NCI-H2196 (cell line): ENCODE data around the gene SNX25.

Source experiments
- DNase-seq: peaks from one replicate; lab custom pipeline; 2025; ENCODE audit not compliant: unreplicated experiment; lab: John Stamatoyannopoulos, UW

SNX25 gene

GRCh38 chr4:185259719-185260118 lies 50.3 kb downstream of the SNX25 start:
- no peak for DNase-seq

GRCh38 chr4:185261946-185262345 lies 52.5 kb downstream of the SNX25 start:
- no peak for DNase-seq

GRCh38 chr4:185263419-185263818 lies 54.0 kb downstream of the SNX25 start:
- no peak for DNase-seq

DNA sequence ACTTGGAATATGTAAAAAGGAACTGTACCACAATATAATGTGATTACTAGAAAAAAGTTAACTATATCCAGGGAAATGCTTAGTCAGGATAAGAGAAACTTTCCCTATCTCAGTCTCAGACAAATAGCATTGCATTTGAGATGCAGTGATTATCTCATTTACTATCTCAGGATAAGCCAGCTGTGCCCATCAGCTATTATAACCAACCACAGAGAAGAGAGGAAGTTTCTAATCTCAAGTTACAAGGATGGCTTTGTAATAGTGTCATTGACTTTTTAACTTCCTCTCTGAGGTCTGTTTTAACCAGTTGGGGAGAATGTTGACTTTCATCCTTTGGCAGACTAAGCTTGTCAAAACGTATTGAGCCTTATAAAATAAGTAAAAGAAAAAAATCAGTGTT lies 56.5 kb downstream of the SNX25 start:
- DNase-seq, result no peak

GRCh38 chr4:185269286-185269685 lies 59.9 kb downstream of the SNX25 start:
- no peak for DNase-seq

GRCh38 chr4:185270037-185270436 lies 60.6 kb downstream of the SNX25 start:
- DNase-seq, result no peak

- no peak for DNase-seq
These were observed 61.5 kb downstream of the SNX25 start for GRCh38 chr4:185270885-185271284.

DNA sequence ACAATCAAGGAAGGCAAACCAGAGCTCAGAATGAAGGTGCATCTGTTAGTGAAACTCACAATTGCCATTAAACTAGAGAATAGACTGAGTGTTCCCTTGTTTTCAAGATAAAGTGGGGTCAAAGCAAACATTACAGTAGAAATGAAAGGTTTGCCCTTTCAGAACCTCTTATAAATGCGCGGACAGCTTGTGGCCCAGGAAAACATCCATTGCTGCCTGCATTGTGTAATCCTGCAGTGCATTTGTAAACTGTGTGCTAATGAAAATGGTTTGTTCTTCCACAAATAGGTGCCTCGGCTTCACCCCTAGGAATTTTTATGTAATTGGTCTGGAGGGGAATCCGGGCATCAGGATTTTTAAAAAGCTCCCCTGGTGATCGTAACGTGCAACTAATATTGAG lies 62.8 kb downstream of the SNX25 start:
- no peak for DNase-seq

- no peak for DNase-seq
These were observed 66.1 kb downstream of the SNX25 start for GRCh38 chr4:185275501-185275900.

- DNase-seq, result no peak
These were observed 66.6 kb downstream of the SNX25 start for GRCh38 chr4:185276036-185276435.

DNA sequence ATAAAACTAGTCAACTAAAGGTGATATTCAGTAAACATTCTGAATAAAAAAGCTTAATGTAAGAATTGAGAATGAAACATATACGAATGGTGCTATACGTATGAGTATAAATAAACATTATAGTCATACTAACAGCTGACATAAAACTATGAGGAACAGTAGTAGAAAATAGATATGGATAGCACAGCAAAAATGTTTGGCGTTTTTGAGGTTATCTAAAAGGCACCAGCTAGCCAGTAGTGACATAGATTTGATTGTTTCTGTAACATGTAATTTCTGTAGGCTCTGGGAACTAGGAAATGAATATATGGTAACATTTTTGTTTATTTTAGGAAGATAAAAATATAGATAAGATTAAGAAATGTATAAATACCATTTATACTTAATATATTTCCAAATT lies 69.3 kb downstream of the SNX25 start:
- no peak for DNase-seq

DNA sequence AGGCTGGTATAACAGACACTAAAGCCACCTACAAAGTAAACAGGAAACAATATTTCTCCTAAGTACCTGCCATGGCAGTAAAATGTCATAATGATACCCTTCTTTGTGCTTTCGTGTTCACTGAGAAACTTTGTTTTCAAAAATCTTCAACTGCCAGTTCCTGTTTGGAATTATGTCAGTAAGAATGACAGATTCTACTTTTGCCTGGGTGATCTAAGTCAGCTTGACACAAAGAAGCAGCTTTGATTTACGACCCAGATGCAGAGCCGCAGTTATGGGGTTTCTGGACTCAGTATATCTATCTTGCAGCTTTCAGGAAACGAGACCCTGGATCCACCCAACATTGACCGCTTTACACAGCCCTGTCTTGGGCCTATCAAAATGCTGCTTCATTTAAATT lies 71.2 kb downstream of the SNX25 start:
- no peak for DNase-seq

DNA sequence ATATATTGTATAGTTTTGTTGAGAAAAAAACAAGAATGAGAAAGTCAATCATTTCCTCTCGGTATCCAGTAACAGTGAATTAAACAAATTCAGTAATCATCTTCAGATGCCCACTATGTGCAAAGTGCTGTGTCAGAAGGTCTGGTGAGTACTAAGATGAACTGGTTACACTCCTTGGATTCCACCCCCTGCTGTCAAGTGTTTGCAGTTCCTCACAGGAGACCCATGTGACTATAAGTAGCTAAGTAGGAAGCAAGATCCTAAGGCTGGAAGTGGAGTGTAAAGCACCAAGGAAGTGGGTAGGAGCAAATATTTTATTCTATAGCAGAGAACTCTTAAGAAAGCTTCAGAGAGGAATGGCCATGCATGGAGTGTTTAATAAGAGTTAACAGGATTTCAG lies 73.6 kb downstream of the SNX25 start:
- no peak for DNase-seq

- DNase-seq, result no peak
These were observed 74.3 kb downstream of the SNX25 start for GRCh38 chr4:185283723-185284122.

- DNase-seq, result no peak
These were observed 76.4 kb downstream of the SNX25 start for GRCh38 chr4:185285632-185286393.

DNA sequence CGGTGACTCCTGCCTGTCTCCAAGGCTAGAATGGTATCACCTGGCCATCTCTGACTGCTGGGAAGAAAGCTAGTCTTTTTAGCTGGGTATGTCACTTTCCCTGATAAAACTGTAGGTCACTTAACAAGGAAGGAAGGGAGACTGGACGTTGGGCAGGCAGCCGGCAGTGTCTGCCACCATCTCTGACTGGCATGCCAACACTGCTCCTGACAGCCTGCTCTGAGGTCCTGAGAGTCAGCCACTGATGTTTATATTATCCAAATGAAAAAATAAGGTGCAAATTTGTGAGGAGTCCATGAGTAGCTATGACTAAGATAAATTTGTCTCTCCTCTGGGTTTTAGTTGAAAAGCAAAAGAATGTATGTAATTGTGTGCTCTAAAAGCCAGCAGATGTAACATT lies 77.2 kb downstream of the SNX25 start:
- DNase-seq, result no peak

DNA sequence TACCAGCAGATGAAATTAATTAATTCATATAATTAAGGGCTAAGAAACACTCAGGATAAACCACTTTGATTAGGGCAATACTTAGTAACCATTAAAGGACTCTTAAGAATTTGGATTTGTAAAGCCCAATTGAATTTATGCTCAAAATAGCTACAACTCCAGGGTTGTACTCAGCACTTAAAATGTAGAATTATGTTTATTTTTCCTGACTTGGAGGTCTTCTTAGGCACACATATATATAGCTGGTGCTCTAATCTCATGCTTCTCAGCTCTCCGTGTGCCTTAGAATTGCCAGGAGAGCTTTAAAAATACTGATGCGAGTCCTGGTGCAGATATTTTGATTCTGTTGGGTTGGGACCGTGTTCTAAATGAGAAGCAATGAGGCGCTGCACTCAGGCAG lies 77.6 kb downstream of the SNX25 start:
- DNase-seq, result no peak

- no peak for DNase-seq
These were observed 80.7 kb downstream of the SNX25 start for GRCh38 chr4:185290018-185290607.

GRCh38 chr4:185290656-185291055 lies 81.3 kb downstream of the SNX25 start:
- DNase-seq, result no peak

DNA sequence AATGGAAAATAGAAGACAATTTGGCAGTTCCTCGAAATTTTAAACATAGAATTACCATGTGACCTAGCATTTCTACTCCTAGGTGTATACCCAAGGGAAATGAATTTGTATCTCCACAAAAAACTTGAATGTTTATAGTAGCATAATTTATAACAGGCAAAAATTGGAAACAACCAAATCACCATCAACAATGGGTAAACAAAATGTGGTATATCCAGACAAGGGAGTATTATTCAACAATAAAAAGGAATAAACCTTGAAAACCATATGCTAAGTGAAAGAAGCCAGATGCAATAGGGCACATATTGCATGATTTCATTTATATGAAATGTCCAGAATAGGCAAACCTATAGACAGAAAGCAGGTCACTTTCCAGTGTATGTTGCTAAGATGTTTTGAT lies 83.8 kb downstream of the SNX25 start:
- DNase-seq, result no peak

DNA sequence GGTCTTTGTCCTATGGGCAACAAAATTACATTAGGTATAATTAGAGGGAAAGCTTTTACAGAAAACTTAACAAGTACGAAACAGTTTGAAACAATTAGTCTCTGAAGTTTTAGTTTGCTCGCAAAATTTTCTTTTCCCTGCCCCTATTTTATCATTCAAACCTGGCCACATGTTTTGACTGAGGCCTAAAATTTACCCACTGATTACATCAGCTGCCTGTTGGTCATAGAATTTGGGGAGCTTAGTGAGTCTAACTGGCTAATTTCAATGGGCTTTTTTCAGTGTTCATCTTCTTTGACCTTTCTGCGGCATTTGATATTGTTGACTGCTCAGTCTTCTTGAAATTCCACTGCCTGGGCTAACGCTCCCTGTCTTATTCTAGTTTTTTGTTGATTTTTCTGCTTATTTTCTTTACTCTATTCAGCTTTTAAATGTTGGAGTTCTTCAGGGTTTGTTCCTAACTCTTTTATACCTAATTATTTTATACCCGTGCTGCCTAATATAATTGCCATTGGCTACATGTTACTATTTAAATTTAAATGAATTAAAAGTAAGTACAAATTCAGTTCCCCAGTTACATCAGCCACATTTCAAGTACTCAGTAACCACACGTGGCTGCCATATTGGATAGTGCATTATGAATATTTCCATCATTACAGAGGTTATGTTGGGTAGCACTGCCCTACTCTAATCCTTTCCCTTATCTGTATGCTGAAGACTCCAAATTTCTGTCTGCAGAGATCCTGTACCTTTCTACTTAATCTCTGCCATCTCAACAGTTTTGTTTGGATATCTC lies 87.5 kb downstream of the SNX25 start:
- DNase-seq, result no peak
